ENCODE results near the gene GRK5.

DNA sequence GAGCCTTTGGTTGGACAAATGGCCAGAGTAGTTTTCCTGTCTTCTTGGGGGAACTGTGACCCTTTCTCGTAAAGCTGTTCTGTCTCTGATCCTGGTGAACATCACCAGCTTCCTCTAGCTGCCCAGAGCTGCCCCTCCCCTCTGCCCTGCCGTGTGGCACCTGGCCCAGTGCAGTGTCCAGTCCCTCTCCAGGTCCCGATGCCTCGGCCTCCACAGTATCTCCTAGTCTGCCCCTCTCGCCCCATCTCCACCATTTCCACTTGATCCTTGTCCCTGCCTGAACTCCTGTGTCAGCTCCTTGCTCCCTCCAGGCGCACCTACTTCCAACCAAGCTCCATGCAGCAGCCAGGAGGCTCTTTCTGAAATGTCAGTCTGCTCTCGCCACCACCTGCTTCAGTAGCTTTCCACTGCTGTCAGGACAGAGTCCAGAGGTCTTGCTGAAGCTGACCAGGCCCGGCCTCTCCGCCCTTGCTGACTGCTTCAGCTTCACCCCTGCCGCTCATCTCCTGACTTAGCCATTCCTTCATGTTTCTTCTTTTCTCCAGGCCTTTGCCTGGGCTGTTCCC lies 133.6 kb downstream of the GRK5 start:
- TF ChIP-seq, protein P1, sequence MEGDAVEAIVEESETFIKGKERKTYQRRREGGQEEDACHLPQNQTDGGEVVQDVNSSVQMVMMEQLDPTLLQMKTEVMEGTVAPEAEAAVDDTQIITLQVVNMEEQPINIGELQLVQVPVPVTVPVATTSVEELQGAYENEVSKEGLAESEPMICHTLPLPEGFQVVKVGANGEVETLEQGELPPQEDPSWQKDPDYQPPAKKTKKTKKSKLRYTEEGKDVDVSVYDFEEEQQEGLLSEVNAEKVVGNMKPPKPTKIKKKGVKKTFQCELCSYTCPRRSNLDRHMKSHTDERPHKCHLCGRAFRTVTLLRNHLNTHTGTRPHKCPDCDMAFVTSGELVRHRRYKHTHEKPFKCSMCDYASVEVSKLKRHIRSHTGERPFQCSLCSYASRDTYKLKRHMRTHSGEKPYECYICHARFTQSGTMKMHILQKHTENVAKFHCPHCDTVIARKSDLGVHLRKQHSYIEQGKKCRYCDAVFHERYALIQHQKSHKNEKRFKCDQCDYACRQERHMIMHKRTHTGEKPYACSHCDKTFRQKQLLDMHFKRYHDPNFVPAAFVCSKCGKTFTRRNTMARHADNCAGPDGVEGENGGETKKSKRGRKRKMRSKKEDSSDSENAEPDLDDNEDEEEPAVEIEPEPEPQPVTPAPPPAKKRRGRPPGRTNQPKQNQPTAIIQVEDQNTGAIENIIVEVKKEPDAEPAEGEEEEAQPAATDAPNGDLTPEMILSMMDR (IDR thresholded peaks at IDR 0.05), result no peak
- TF ChIP-seq POLR2A (IDR thresholded peaks at IDR 0.05) (no peak), POLR2AphosphoS5 (IDR thresholded peaks at IDR 0.05) (no peak)

Measured in prostate gland (tissue), 2 donors.